Colonic mucosa (tissue), 4 donors: ENCODE data around the gene PRDX5. TPM values are rescaled to one million over a fixed set of nuclear protein-coding genes. Genes with fewer than 3 reads are reported as not detected.

Source experiments
- DNase-seq: peaks from one replicate; pipeline ENCODE4 v3.0.0-alpha.2; 2020
- H3K27ac ChIP-seq: fragments of 200-600 bp; one replicate; pipeline ENCODE4 v1.8.0; 2021
- H3K27me3 ChIP-seq: fragments of 200-600 bp; one replicate; pipeline ENCODE4 v1.8.0; 2021
- H3K36me3 ChIP-seq: fragments of 200-600 bp; one replicate; pipeline ENCODE4 v1.8.0; 2021
- H3K4me1 ChIP-seq: fragments of 200-600 bp; one replicate; pipeline ENCODE4 v1.8.0; 2021; ENCODE audit warnings: mild to moderate bottlenecking
- H3K4me3 ChIP-seq: fragments of 200-600 bp; one replicate; pipeline ENCODE4 v1.8.0; 2021
- H3K9ac ChIP-seq, 2 donors: one replicate each; pipeline ENCODE4 v1.7.0; 2013; ENCODE audit warnings: control low read depth in 2 of 2, low read depth in 2 of 2, low read length in 2 of 2
- H3K9me3 ChIP-seq: fragments of 200-600 bp; one replicate; pipeline ENCODE4 v1.8.0; 2021
- CTCF ChIP-seq: fragments of 200-600 bp; IDR thresholded peaks from one replicate; pipeline ENCODE4 v1.8.0; 2022; ENCODE audit warnings: antibody characterized with exemption, mild to moderate bottlenecking
- intact Hi-C: fragments of 100-400 bp; cut with DNase I; formaldehyde crosslinking; loops from one replicate; pipeline ENCODE4 v1.14.1; 2022
- total RNA-seq, 2 donors: library from RNA; stranded (reverse); fragmentation: NEBNext Ultra II Directional in 1 of 2; extraction: Animal tissue kit (Norgen Biotek cat#: 25700) in 1 of 2; gene quantifications; one replicate each; pipeline ENCODE4 v1.2.1, GENCODE V29; 2021
- donor health status: healthy.
- donor health status: DM: no; HTN: no; CAD: no.
- donor health status: DM: no; HTN: no; CAD: no.

The PRDX5 gene
- total RNA-seq, 2 donors from 2014 or later = 301 to 425 TPM

GRCh38 chr11:64361659-64362058 is 43.7 kb downstream of the PRDX5 start:
- no peaks in the 10 kb centered on the region for H3K9me3 ChIP-seq
- H3K9ac ChIP-seq = no peak overlapping the region
- DNase-seq = no peak
- no peak for TF ChIP-seq CTCF
- H3K27ac ChIP-seq = no peak overlapping the region
- H3K4me1 ChIP-seq = peaks cover 17% of the 10 kb centered on the region
- intact Hi-C loops = no loop called here
- no peak overlapping the region for H3K4me3 ChIP-seq
- H3K36me3 ChIP-seq = no peaks in the 10 kb centered on the region
- H3K27me3 ChIP-seq = no peaks in the 10 kb centered on the region

DNA sequence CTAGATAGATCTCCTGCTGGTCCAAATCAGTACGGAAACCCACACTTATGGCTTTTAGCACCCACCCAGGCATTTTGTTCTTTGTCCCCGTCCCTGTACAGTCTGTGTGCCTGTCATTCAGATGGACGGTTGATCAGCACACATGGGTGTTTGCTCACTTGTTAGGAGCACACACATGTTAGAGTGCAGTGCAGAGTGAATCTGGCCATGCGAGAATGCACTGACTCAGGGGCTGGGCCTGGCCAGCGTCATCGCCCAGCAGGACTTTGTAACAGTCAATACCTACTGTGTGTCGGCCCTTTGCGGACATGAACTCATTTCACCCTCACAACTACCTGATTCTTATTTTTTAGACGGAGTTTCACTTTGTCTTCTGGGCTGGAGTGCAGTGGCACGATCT is 44.4 kb downstream of the PRDX5 start:
- TF ChIP-seq CTCF = no peak

DNA sequence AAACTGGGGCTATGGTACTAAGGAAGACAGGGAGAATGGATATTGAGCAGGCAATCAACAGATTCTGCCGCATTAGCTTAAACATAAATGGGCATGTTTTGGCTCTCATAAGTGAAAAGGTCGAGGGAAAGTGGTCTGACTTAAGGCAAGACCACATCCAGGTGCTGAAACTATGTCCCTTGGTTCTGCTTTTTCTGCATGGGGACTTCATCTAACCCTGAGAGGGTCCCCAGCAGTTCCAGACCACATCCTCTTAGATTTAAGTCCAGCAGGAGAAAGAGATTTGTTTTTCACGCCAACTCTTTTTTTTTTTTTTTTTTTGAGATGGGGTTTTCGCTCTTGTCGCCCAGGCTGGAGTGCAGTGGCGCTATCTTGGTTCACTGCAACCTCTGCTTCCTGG is 46.5 kb downstream of the PRDX5 start:
- no peaks in the 10 kb centered on the region for H3K9me3 ChIP-seq
- no peak for TF ChIP-seq CTCF
- no peaks in the 10 kb centered on the region for H3K36me3 ChIP-seq
- no peaks in the 10 kb centered on the region for H3K27me3 ChIP-seq
- no peak overlapping the region for H3K9ac ChIP-seq
- intact Hi-C loops = no loop called here
- no peak overlapping the region for H3K4me3 ChIP-seq
- no peak for DNase-seq
- no peak overlapping the region for H3K27ac ChIP-seq
- H3K4me1 ChIP-seq = peaks cover 7% of the 10 kb centered on the region

More for the DNA sequence above, 44.4 kb downstream of the PRDX5 start:
- no peak overlapping the region for H3K4me3 ChIP-seq
- intact Hi-C loops = no loop called here
- no peak for DNase-seq
- no peak overlapping the region for H3K9ac ChIP-seq
- no peak overlapping the region for H3K27ac ChIP-seq
- H3K36me3 ChIP-seq = no peaks in the 10 kb centered on the region
- no peaks in the 10 kb centered on the region for H3K27me3 ChIP-seq
- no peaks in the 10 kb centered on the region for H3K9me3 ChIP-seq
- H3K4me1 ChIP-seq = peaks cover 17% of the 10 kb centered on the region

DNA sequence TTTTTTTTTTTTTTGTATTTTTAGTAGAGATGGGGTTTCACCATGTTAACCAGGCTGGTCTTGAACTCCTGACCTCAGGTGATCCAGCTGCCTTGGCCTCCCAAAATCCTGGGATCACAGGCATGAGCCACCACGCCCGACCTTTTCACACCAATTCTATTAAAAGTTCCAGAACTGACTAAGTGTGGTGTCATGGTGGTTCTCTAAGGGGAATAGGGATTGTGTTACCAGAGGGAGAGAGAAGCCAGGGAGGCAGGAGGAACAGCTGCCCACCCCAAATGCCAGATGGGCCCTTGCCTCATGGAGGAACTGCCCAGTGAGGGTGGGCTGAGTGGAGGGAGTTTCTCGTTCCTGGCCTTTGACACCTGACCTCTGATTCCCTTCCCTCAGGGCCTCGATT is 47.0 kb downstream of the PRDX5 start:
- Histone ChIP-seq H3K9me3 (no peaks in the 10 kb centered on the region), H3K9ac (no peak overlapping the region), H3K4me3 (no peak overlapping the region), H3K36me3 (no peaks in the 10 kb centered on the region), H3K27ac (no peak overlapping the region), H3K4me1 (peaks cover 4% of the 10 kb centered on the region), H3K27me3 (no peaks in the 10 kb centered on the region)
- intact Hi-C loops = no loop called here
- no peak for TF ChIP-seq CTCF
- no peak for DNase-seq

DNA sequence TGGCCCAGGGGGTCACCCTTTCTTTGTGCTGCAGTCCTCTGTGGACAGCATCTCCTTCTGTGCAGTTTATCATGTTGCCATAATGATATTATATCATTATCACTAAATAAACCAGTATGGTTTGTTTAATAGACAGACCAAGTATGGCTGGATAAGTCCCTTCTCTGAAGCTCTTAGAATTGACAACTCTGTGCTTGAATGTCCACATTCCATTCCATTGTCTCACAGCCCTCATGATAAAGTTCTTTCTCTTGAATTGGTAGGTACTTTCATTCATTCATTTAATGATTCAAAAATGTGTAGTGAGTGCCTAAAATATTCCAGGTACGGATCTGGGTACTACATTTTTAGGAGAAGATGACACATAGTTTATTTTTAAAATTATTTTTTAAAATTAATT is 48.8 kb downstream of the PRDX5 start:
- no peaks in the 10 kb centered on the region for H3K36me3 ChIP-seq
- H3K4me3 ChIP-seq = no peak overlapping the region
- no peaks in the 10 kb centered on the region for H3K4me1 ChIP-seq
- no peaks in the 10 kb centered on the region for H3K27me3 ChIP-seq
- H3K27ac ChIP-seq = no peak overlapping the region
- intact Hi-C loops = no loop called here
- no peaks in the 10 kb centered on the region for H3K9me3 ChIP-seq
- TF ChIP-seq CTCF = no peak
- no peak for DNase-seq
- H3K9ac ChIP-seq = no peak overlapping the region
